Measurements from ENCODE around the gene CNNM1. TPM values are rescaled to one million over a fixed set of nuclear protein-coding genes. Genes with fewer than 3 reads are reported as not detected.

CNNM1 gene
- total and polyA plus RNA-seq, 11 donors: 0.04 to 0.43 (median 0.11) TPM; not detected in 4

DNA sequence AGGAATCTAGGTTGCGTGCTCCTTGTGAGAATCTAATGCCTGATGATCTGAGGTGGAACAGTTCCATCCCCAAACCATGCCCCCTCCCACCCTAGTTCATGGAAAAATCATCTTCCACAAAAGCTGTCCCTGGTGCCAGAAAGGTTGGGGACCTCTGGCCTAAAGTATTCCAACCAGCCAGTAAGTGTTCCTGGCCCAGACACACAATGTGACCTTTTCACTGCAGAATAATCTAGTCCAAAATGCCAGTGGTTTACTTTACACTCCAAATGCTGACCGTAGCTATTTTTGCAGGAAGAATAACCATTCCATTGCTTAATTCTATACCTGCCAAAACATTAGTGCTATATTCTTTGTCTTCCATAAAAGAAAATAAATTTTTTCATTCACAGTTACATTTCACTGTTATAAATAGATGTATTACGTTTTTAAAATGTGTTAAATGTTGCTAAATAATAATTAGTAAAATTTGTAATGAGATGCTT, 10.4 kb downstream of the CNNM1 start:
- intact Hi-C loops (cut with DNase I): no loop called here
- peak in 1 of 4 donors; percentile 55 for ATAC-seq

DNA sequence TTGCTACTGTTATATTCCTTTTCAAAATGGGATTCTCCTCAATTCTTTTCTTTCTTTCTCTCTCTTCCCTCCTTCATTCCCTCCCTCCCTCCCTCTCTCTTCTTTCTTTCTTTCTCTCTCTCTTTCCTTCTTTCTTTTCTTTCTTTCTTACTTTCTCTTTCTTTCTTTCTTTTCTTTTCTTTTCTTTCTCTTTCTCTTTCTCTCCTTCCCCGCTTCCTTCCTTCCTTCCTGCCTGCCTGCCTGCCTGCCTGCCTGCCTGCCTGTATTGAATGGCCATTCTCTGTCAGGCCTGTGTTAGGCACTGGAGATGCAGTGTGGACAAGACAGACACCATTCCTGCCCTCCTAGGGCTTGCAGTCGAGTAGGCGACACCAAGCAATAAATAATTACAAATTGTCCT, 11.5 kb downstream of the CNNM1 start:
- intact Hi-C loops (cut with DNase I): no loop called here
- no peaks in the 10 kb centered on the region for H3K27me3 ChIP-seq
- H3K36me3 ChIP-seq: no peaks in the 10 kb centered on the region
- no peaks in the 10 kb centered on the region for H3K9me3 ChIP-seq
- TF ChIP-seq, protein P1, sequence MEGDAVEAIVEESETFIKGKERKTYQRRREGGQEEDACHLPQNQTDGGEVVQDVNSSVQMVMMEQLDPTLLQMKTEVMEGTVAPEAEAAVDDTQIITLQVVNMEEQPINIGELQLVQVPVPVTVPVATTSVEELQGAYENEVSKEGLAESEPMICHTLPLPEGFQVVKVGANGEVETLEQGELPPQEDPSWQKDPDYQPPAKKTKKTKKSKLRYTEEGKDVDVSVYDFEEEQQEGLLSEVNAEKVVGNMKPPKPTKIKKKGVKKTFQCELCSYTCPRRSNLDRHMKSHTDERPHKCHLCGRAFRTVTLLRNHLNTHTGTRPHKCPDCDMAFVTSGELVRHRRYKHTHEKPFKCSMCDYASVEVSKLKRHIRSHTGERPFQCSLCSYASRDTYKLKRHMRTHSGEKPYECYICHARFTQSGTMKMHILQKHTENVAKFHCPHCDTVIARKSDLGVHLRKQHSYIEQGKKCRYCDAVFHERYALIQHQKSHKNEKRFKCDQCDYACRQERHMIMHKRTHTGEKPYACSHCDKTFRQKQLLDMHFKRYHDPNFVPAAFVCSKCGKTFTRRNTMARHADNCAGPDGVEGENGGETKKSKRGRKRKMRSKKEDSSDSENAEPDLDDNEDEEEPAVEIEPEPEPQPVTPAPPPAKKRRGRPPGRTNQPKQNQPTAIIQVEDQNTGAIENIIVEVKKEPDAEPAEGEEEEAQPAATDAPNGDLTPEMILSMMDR (IDR thresholded peaks at IDR 0.05): no peak
- no peak for TF ChIP-seq POLR2A (IDR thresholded peaks at IDR 0.05)
- peaks cover 0 to 14% (median 0%) of the 10 kb centered on the region in 12 donors for H3K4me1 ChIP-seq
- H3K27ac ChIP-seq: no peak overlapping the region
- DNase-seq (no peak), ATAC-seq (no peak)
- no peak overlapping the region for H3K4me3 ChIP-seq
- 91 to 100% (median 96%) methylated on average over 3 of the region's 3 CpGs for WGBS, 4 donors

More for the DNA sequence above, 10.4 kb downstream of the CNNM1 start:
- H3K9me3 ChIP-seq: no peaks in the 10 kb centered on the region
- 67 to 81% (median 75%) methylated on average over 3 of the region's 3 CpGs for WGBS, 4 donors
- H3K27ac ChIP-seq: no peak overlapping the region
- H3K4me1 ChIP-seq: peaks cover 0 to 14% (median 0%) of the 10 kb centered on the region in 12 donors
- no peaks in the 10 kb centered on the region for H3K36me3 ChIP-seq
- no peak for TF ChIP-seq POLR2A (IDR thresholded peaks at IDR 0.05)
- TF ChIP-seq, protein P1 (IDR thresholded peaks at IDR 0.05): no peak
- no peak for DNase-seq
- no peak overlapping the region for H3K4me3 ChIP-seq
- no peaks in the 10 kb centered on the region for H3K27me3 ChIP-seq

DNA sequence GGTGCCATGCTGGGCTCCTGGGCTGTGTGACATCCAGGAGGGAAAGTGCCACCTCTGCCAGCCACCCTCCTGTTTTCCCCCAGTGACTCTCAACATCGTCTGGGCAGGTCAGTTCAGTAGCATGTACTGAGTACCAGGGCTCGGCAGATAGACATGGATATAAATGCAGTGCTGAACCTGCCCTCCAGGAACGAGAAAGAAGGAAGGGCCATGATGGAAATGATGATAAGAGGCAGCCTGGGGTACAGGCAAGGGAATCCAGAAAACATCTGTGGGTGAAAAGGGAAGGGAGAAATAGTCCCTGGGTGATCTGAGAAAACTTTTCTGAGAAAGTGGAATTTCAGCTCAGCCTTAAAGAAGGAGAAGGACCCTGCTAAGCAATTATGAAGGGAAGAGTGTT, 12.1 kb downstream of the CNNM1 start:
- Histone ChIP-seq H3K36me3 (no peaks in the 10 kb centered on the region), H3K9me3 (no peaks in the 10 kb centered on the region), H3K4me3 (no peak overlapping the region), H3K4me1 (peaks cover 0 to 14% (median 0%) of the 10 kb centered on the region in 12 donors), H3K27ac (no peak overlapping the region), H3K27me3 (no peaks in the 10 kb centered on the region)
- intact Hi-C loops (cut with DNase I): no loop called here
- 45 to 68% (median 53%) methylated on average over 3 of the region's 3 CpGs for WGBS, 4 donors
- DNase-seq (no peak), ATAC-seq (no peak)
- TF ChIP-seq POLR2A (IDR thresholded peaks at IDR 0.05): no peak
- TF ChIP-seq, protein P1 (IDR thresholded peaks at IDR 0.05): no peak

DNA sequence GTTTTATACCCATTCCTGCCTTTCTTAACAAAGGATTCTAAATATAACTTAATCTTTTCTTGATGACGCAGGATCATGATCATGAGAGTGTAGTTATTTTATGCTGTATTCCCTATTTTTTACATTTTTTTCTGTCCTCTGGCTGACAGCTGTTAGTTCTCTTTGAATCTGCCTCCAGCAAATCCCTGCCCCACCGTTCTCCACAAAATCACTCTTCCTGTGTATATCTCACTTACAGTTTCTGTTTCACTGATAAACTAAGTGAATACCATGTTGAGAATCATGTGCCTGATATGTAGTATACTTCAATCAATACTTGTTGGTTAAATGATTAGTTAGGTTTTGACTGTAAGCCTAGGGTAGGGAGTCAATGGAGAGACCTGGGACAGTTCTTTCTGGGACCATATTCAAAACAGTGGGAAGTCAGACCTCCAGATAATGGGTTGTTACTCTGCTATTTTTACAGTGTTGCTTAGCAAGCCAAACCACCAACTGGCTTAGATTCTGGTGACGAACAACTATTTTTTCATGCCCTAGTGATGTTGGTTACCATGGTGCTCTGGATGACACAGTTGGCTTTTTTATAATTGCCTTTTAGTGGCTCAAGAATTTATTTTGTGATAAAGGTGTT, 12.8 kb downstream of the CNNM1 start:
- H3K9me3 ChIP-seq: no peaks in the 10 kb centered on the region
- no peaks in the 10 kb centered on the region for H3K27me3 ChIP-seq
- ATAC-seq (peak in 3 of 4 donors; percentile 32 to 74 (median 49)), DNase-seq (no peak)
- WGBS, 4 donors: 28 to 45% (median 38%) methylated on average over 3 of the region's 3 CpGs
- intact Hi-C loops (cut with DNase I): no loop called here
- no peaks in the 10 kb centered on the region for H3K36me3 ChIP-seq
- TF ChIP-seq POLR2A (IDR thresholded peaks at IDR 0.05): no peak
- TF ChIP-seq, protein P1 (IDR thresholded peaks at IDR 0.05): no peak
- peak overlapping the region in 1 of 12 donors; percentile 20 for H3K4me3 ChIP-seq
- H3K4me1 ChIP-seq: peaks cover 0 to 14% (median 0%) of the 10 kb centered on the region in 12 donors
- H3K27ac ChIP-seq: no peak overlapping the region

All from heart left ventricle (tissue), 16 donors.